ENCODE measurements around the gene RBM4.

RBM4 gene

DNA sequence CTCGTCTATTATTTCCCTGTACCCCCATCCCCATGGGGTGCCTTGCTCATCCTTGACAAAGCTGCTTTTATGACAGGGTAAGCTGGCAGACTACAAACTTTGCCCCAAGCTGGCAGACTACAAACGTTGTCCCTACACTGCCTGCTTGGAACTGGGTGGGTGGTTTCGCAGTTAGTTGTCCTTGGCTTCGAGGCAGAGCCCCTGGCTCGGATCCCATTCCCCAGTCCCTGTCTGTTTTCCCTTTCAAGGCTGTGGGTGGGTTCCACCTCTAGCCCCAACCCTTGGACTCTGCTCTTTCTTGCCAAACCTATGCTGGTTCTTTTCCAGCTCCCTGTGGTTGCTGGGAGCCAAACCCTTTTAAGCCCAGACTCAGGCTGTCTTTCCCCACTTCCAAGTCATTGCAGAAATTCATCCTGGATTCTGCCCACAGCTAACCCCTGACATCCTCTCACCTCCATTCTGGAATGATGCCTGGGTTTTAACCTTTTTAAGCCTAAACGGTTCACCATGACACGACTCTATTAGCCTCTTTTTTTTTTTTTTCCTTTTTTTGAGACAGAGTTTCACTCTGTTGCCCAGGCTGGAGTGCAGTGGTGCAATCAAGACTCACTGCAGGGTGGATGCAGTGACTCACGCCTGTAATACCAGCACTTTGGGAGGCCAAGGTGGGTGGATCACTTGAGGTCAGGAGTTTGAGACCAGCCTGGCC, 31.2 kb upstream of the RBM4 start:
- Histone ChIP-seq H3K9me3 (ENCODE audit: insufficient read depth, low read depth, low read length) (no peaks in the 10 kb centered on the region), H3K36me3 (ENCODE audit: insufficient read depth, low read length) (no peaks in the 10 kb centered on the region), H3K9ac (ENCODE audit: low read depth, low read length, poor library complexity, severe bottlenecking) (no peak overlapping the region), H3K4me3 (ENCODE audit: low read length, poor library complexity, severe bottlenecking) (no peak overlapping the region), H3K4me1 (ENCODE audit: insufficient read depth, low read length, poor library complexity, severe bottlenecking) (peaks cover 12% of the 10 kb centered on the region), H4K20me1 (ENCODE audit: insufficient read depth, low read length, poor library complexity, severe bottlenecking) (no peaks in the 10 kb centered on the region), H3K4me2 (ENCODE audit: low read depth, low read length, poor library complexity, severe bottlenecking) (no peak overlapping the region), H3K79me2 (ENCODE audit: insufficient read depth, low read length) (no peaks in the 10 kb centered on the region), H3F3A (ENCODE audit: low read depth) (no peaks in the 10 kb centered on the region), H3K9me2 (replicated peaks; ENCODE audit: low read depth, low read length) (no peaks in the 10 kb centered on the region), H3K27me3 (ENCODE audit: insufficient read depth, low read length, poor library complexity, severe bottlenecking) (no peaks in the 10 kb centered on the region), H2AFZ (ENCODE audit: low read length) (no peak overlapping the region)
- TF ChIP-seq, protein P1, sequence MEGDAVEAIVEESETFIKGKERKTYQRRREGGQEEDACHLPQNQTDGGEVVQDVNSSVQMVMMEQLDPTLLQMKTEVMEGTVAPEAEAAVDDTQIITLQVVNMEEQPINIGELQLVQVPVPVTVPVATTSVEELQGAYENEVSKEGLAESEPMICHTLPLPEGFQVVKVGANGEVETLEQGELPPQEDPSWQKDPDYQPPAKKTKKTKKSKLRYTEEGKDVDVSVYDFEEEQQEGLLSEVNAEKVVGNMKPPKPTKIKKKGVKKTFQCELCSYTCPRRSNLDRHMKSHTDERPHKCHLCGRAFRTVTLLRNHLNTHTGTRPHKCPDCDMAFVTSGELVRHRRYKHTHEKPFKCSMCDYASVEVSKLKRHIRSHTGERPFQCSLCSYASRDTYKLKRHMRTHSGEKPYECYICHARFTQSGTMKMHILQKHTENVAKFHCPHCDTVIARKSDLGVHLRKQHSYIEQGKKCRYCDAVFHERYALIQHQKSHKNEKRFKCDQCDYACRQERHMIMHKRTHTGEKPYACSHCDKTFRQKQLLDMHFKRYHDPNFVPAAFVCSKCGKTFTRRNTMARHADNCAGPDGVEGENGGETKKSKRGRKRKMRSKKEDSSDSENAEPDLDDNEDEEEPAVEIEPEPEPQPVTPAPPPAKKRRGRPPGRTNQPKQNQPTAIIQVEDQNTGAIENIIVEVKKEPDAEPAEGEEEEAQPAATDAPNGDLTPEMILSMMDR (conservative IDR thresholded peaks at IDR 0.05; ENCODE audit: low read length): no peak
- no peak for TF ChIP-seq EZH2phosphoT487 (IDR thresholded peaks at IDR 0.05; ENCODE audit: borderline replicate concordance)

DNA sequence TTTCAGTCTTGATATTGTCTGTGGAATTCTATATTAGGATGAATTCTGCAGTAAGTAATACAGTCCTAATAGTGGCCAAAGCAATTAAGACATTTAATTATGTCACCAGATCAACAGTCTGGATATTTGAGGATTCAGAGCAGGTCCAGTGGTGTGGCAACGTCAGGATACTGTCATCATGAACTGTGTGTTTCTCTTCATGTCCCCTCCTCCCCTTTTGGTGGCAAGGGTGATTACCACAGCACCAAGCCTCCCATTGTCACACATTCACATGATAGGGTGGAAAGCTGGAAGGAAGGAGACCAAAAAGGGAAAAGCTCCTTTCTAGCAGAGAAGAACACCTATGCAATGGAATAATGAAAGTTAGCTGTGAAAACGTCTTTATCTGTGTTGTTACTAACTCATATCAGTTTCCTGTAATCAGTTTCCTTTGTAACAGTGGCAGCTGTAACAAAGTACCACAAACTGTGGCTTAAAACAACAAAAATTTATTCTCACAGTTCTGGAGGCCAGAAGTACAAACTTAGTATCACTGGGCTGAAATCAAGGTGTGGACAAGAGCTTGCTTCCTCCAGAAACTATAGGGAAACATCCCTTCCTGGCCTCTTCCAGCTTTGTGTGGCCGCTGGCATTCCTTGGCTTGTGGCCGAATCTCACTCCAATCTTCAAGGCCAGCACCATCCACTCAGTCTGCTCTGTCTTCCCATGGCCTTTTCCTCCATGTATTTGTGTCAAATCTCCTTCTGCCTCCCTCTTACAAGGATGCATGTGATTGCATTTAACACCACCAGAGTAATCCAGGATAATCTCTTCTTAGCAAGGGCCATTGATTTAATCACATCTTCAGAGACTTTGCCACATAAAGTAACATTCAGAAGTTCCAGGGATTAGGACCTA, 28.5 kb upstream of the RBM4 start:
- peaks cover 12% of the 10 kb centered on the region for H3K4me1 ChIP-seq (ENCODE audit: insufficient read depth, low read length, poor library complexity, severe bottlenecking)
- no peaks in the 10 kb centered on the region for H3K36me3 ChIP-seq (ENCODE audit: insufficient read depth, low read length)
- H3K9me3 ChIP-seq (ENCODE audit: insufficient read depth, low read depth, low read length): no peaks in the 10 kb centered on the region
- peak overlapping the region; percentile 42 for H3K9ac ChIP-seq (ENCODE audit: low read depth, low read length, poor library complexity, severe bottlenecking)
- no peaks in the 10 kb centered on the region for H3K9me2 ChIP-seq (replicated peaks; ENCODE audit: low read depth, low read length)
- H2AFZ ChIP-seq (ENCODE audit: low read length): no peak overlapping the region
- no peaks in the 10 kb centered on the region for H3F3A ChIP-seq (ENCODE audit: low read depth)
- H3K79me2 ChIP-seq (ENCODE audit: insufficient read depth, low read length): peaks cover 4% of the 10 kb centered on the region; the same call in 1 of the 2 replicates
- no peaks in the 10 kb centered on the region for H4K20me1 ChIP-seq (ENCODE audit: insufficient read depth, low read length, poor library complexity, severe bottlenecking)
- peak overlapping the region; percentile 50 for H3K4me3 ChIP-seq (ENCODE audit: low read length, poor library complexity, severe bottlenecking)
- peak overlapping the region; percentile 66 for H3K4me2 ChIP-seq (ENCODE audit: low read depth, low read length, poor library complexity, severe bottlenecking)
- TF ChIP-seq, protein P1 (conservative IDR thresholded peaks at IDR 0.05; ENCODE audit: low read length): no peak
- TF ChIP-seq EZH2phosphoT487 (IDR thresholded peaks at IDR 0.05; ENCODE audit: borderline replicate concordance): no peak
- H3K27me3 ChIP-seq (ENCODE audit: insufficient read depth, low read length, poor library complexity, severe bottlenecking): no peaks in the 10 kb centered on the region

DNA sequence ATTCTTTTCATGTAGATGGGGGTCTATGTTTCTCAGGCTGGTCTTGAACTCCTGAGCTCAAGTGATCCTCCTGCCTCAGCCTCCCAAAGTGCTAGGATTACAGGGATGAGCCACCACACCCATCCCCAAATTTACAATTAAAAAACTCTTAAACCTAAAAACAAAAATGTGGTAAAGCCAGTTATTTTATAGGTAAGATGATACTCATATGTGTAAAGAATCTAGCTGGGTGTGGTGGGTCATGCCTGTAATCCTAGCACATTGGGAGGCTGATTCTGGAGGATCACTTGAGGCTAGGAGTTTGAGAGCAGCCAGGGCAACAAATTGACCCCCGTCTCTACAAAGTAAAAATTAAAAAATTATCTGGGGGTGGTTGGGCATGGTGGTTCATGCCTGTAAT, 26.0 kb upstream of the RBM4 start:
- peaks cover 20% of the 10 kb centered on the region for H3K4me1 ChIP-seq (ENCODE audit: insufficient read depth, low read length, poor library complexity, severe bottlenecking)
- no peak overlapping the region for H3K9ac ChIP-seq (ENCODE audit: low read depth, low read length, poor library complexity, severe bottlenecking)
- peaks cover 26% of the 10 kb centered on the region for H3K79me2 ChIP-seq (ENCODE audit: insufficient read depth, low read length)
- no peak overlapping the region for H3K4me3 ChIP-seq (ENCODE audit: low read length, poor library complexity, severe bottlenecking)
- no peaks in the 10 kb centered on the region for H3K36me3 ChIP-seq (ENCODE audit: insufficient read depth, low read length)
- no peak overlapping the region for H3K4me2 ChIP-seq (ENCODE audit: low read depth, low read length, poor library complexity, severe bottlenecking)
- H3K9me2 ChIP-seq (replicated peaks; ENCODE audit: low read depth, low read length): no peaks in the 10 kb centered on the region
- peaks cover 6% of the 10 kb centered on the region for H3K27me3 ChIP-seq (ENCODE audit: insufficient read depth, low read length, poor library complexity, severe bottlenecking)
- H3F3A ChIP-seq (ENCODE audit: low read depth): no peaks in the 10 kb centered on the region
- TF ChIP-seq, protein P1 (conservative IDR thresholded peaks at IDR 0.05; ENCODE audit: low read length): no peak
- TF ChIP-seq EZH2phosphoT487 (IDR thresholded peaks at IDR 0.05; ENCODE audit: borderline replicate concordance): no peak
- no peaks in the 10 kb centered on the region for H3K9me3 ChIP-seq (ENCODE audit: insufficient read depth, low read depth, low read length)
- no peak overlapping the region for H2AFZ ChIP-seq (ENCODE audit: low read length)
- H4K20me1 ChIP-seq (ENCODE audit: insufficient read depth, low read length, poor library complexity, severe bottlenecking): peaks cover 9% of the 10 kb centered on the region

All from Loucy (cell line).